ENCODE measurements around the gene PSTPIP1. TPM values are rescaled to one million over a fixed set of nuclear protein-coding genes. Genes with fewer than 3 reads are reported as not detected.
"Not testable (repeated sequence)": the region's sequence is repeated elsewhere in the genome, so short reads cannot be mapped to it uniquely, and the experiment has no call there.

The PSTPIP1 gene
- total RNA-seq = 1 to 10 TPM; 1.6 to 7.2 TPM
- long read RNA-seq = 0 reads

DNA sequence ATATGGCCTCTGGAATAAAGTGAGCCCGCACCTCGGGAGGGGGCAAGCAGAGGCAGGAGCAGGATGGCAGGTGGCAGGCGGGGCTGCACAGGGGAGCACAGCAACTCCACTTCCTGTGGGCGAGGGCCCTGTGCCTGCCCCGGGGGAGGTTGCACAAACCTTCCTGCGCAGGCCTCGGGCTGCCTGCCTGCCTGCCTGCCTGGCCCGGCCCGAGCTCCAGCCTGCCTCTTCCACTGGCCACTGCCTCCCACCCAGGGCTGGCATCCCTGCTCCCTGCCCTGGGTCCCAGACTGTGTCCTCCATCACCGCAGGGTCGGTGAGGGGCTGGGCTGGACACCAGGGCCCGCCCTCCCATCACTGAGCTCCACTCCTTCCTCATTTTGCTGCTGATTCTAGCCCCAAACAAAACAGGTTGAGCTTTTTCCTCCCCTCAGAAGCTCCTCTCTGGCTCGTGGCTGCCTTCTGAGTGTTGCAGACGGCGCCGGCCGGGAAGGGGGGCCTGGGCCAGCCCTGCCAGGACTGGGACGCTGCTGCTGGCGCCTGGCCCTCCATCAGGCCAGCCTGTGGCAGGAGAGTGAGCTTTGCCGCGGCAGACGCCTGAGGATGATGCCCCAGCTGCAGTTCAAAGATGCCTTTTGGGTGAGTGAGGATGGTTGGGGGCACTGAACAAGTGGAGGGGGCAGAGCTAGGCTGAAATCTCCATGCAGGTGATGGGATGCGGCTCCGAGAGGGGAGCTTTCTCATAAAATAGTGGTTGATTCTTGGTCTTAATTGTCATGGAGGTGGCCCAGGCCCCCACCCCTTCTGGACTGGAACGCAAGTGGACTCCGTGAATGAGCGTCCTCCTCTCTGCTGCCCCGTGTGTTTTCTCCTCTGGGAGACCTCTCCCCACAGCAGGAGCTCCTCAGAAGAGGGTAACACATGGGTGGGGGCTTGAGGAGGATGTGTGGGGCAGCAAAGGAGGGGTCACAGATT, at the start of gene PSTPIP1:
PSTPIP1 (plus strand) TSS at position 156 of the 975 bp plus-strand sequence; CDS start at position 604, 448 bp downstream.
- peak in 1 of 2 donors; percentile 50 for DNase-seq
- intact Hi-C loops (cut with DNase I, micrococcal nuclease) = no loop called here

DNA sequence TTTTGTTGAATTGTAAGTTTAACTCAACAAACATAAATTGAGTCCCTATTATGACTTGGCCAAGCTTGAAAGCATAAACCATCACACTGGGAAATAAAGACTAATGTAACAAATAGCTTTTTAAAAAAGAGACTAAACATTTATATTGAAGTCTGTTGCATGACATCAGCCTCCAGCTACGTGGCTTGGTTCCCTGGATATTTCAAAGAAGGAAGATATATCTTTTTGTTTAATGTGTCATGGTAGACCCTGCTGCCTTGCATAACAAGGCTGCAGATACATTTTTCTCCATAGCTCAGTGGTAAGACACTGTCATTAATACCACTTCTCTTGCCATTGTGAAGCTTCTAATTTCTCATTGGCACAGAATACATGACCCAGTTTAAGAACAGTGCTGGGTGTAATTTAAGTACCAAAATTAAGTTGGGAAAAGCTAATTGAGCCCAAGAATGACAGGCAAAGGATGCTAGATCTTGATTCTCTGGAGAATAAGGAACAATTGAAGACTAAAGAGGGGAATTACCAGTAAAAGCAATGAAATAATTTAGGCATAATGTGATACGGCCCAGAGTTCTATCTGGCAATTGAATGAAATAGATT, 49.3 kb upstream of the PSTPIP1 start:
- DNase-seq (no peak), ATAC-seq (no peak)
- intact Hi-C loops (cut with DNase I, micrococcal nuclease) = no loop called here

More for the DNA sequence above, at the start of gene PSTPIP1:
- ATAC-seq = peak; percentile 55

DNA sequence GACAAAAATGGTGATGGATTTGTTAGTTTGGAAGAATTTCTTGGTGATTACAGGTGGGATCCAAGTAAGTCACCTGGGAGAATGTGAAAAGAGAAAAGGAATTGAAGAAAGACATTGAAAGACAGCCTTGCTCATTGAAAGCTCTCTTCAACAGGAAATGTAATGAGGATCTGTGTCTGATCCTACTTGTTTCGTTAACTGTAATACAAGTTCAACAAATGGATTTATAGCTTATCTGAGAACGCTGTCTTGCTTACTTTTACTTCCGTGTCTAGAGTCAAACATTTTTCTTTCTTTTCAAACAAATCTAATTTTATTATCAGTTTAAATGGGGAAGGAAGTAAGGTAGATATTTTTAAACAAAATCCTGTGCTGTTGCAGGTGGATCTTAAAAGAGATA, 47.5 kb upstream of the PSTPIP1 start:
- DNase-seq (no peak), ATAC-seq (no peak)
- intact Hi-C loops (cut with DNase I, micrococcal nuclease) = no loop called here

DNA sequence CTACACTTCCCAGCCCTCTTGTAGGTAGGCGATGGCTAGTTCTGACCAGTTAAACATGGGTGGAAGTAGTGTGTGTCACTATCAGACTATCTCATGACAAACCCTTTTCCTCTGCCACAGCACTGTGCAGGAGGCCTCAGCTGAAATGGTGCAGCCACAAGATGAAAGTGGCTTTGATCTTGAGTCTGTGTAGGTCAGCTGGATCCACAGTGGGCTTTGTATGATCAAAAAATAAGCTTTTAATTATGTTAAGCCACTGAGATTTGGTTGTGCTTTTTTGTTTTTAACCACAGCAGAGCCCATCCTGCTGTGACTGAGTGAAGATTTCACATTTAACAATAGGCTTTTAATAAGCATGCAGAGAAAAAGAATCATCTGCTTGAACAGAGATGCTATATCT, 43.7 kb upstream of the PSTPIP1 start:
- DNase-seq (no peak), ATAC-seq (no peak)
- intact Hi-C loops (cut with DNase I, micrococcal nuclease) = no loop called here

DNA sequence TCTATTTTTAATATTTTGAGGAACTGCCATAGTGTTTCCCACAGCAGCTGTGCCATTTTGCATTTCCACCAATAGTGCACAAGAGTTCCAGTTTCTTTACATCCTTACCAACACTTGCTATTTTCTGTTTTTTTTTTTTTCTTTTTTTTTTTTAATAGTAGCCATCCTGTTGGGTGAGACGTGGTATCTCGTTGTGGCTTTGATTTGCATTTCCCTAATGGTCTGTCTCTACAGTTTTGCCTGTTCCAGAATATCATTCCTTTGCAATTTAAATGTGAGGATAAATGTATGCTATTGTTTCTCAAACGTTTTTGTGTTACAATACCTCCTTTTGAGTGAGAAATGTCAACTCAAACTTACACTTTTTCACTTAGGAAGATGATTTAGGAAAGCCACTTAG, 41.0 kb upstream of the PSTPIP1 start:
- ATAC-seq = no peak

DNA sequence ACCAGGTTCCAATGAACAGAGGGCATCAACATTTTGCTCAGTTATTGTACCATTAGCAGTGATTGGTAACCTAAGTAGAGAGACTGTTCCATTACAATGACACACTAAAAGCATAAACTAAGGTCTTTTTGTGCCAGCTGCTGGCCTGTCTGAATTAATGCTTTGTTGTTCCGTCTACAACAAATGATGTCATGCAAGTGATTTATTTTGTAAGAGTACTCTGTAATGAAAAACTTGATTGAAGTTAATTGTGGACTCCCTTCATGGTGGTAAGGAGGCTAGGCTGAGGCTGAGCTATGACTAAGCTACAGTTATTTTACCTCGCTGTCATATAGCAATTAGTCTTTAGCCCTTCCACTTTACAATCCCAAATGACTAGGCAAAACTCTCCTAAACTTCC, 40.2 kb upstream of the PSTPIP1 start:
- DNase-seq (no peak), ATAC-seq (peak; percentile 85)
- intact Hi-C loops (cut with DNase I, micrococcal nuclease) = no loop called here

More for the DNA sequence above, 41.0 kb upstream of the PSTPIP1 start:
- intact Hi-C loops (cut with DNase I, micrococcal nuclease) = no loop called here
- no peak for DNase-seq

DNA sequence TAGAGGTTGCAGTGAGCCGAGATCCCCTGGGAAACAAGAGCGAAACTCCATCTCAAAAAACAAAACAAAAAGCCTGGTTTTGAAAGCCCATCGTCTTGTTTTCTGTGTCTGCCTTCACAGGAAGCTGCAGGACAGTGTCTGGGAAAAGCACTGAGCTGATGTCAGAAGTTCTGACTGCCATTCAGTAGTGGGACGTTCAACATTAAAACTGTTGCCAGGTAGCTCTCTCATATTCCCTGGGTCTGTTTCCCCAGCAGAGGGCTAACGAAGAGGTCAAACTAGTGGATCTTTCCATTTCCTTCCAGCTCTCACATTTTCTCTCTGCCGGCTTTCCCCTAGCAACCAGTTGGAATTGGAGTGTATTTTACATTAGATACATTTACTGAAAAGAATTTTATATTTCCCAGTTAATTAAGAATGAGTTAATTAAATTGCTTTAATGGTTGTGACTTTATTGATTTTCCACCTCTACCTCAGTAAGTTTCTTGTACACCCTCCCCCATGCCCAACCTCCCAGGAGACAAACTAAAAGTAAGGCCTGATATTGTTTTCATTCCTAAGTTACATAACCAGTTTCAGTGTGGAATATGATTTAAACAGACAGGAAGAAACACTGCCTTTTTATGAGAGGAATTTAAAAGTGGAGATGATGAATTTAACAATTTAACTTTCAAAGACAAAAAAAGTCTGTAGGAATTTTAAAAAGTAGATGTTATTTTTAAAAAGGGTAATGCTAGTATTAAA, 33.5 kb upstream of the PSTPIP1 start:
- DNase-seq (no peak), ATAC-seq (no peak)
- intact Hi-C loops (cut with DNase I, micrococcal nuclease) = no loop called here

DNA sequence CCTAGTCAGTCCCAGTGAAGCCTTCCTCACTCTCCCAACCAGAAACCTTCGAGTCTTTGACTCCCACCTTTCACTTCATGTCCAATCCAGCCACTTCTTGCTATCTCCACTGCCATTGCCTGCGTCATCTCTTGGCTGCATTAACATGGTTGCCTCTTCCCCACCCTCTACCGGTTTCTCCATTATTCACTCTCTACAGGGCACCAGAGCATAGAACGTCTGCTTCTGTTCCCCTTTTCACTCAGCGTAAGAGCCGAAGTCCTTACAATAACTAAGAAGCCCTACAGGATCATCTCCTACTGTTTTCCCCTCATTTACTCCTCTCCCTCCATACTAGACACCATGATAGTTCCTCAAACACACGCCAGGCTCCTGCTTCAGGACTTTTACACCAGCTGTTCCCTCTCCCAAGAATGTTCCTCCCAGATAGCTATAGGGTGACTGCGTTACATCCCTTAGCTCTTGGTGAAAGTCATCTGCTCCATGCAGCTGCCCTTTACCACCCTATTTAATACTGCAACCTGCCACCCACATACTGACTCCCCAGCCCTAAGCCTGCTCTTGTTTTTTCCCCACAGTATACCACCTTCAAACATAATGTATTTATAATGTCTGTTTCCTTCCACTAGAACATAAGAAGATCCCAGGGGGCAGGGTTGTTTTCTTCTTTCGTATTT, 32.5 kb upstream of the PSTPIP1 start:
- ATAC-seq (no peak), DNase-seq (no peak)
- intact Hi-C loops (cut with DNase I, micrococcal nuclease) = no loop called here

DNA sequence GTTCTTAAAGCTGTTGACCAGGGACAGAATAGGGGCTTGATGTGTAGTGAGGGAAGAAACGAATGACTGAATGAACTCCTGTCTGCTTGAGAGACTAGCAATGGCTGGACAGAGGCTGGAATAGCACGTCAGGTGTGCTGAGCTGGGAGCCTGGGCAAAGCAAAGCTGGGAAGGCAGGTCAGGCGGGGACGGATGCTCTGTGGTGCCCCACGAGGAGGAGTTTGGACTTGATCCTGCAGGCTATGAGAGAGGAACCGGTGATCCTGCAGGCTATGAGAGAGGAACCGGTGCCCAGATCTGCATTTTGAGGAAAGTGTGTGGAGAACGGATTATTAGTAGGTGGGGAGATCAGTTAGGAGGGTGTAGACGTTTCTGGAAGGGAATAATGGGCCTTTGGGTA, 31.3 kb upstream of the PSTPIP1 start:
- intact Hi-C loops (cut with DNase I, micrococcal nuclease) = no loop called here
- no peak for ATAC-seq
- DNase-seq = no peak

DNA sequence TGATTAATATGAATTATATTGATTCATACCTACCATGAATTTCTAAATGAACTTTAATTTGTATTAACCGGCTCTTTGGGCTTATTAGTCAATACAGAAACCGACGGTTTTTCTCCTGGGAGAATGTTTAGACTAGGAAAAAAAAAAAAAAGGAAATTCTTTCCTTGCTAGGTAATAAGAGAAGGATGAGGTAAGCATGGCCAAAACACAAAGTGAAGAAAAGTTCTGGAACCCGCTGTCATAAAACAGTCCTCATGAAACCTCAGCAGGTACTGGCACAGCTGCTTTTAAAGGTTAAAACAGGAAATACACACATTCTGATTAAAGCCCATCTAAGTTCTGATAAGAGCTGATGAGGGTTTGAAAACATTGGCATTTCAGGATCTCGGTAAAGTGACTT, 30.8 kb upstream of the PSTPIP1 start:
- no peak for ATAC-seq
- intact Hi-C loops (cut with DNase I, micrococcal nuclease) = no loop called here
- DNase-seq = no peak

DNA sequence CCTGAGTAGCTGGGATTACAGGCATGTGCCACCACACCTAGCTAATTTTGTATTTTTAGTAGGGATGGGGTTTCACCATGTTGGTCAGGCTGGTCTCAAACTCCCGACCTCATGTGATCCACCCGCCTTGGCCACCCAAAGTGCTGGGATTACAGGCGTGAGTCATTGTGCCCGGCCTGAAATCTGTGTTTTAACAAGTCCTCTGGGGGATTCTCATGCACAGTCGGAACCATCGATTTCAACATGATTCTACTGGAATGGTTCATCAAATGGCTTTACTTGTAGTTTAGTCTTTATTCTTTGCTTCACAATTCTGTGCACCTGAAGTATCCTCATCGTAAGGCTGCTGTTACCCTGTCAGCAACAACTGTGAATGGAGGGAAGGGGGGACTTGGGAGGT, 28.9 kb upstream of the PSTPIP1 start:
- DNase-seq; intact Hi-C loops (cut with DNase I, micrococcal nuclease); ATAC-seq: not testable (repeated sequence)

DNA sequence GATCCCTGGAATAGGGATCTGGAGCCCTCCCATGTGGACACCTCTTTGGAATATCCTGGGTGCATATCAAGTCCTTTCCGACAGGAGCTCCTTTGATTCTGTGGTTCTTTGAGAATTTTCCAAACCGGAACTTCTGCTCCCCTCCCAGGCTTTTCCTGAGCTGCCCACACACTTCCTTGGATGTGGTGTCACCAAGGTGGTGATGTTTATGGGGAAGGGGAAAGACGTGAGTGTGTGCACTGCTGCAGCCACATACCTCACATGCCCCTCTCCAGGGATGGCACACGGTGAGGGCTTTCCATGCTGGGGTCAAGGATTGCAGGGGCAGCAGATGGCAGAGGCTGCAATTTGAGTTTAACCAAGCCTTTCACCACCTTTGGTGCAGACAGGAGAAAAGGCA, 27.9 kb upstream of the PSTPIP1 start:
- intact Hi-C loops (cut with DNase I, micrococcal nuclease) = no loop called here
- DNase-seq (no peak), ATAC-seq (no peak)

DNA sequence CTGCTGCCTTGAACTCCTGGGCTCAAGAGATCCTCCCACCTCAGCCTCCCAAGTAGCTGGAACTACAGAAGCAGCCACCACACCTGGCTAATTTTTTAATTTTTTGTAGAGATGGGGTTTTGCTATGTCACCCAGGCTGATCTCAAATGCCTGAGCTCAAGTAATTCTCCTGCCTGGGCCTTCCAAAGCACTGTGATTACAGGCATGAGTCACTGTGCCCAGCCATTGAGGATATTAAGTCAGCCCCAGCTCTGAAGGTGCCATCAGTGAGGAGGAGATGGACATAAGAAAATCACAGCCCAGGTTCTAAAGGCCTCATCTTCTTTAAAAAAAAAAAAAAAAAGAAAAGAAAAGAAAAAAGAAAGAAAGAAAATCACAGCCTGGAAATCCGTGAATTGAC, 26.6 kb upstream of the PSTPIP1 start:
- DNase-seq (no peak), ATAC-seq (no peak)
- intact Hi-C loops (cut with DNase I, micrococcal nuclease) = no loop called here

DNA sequence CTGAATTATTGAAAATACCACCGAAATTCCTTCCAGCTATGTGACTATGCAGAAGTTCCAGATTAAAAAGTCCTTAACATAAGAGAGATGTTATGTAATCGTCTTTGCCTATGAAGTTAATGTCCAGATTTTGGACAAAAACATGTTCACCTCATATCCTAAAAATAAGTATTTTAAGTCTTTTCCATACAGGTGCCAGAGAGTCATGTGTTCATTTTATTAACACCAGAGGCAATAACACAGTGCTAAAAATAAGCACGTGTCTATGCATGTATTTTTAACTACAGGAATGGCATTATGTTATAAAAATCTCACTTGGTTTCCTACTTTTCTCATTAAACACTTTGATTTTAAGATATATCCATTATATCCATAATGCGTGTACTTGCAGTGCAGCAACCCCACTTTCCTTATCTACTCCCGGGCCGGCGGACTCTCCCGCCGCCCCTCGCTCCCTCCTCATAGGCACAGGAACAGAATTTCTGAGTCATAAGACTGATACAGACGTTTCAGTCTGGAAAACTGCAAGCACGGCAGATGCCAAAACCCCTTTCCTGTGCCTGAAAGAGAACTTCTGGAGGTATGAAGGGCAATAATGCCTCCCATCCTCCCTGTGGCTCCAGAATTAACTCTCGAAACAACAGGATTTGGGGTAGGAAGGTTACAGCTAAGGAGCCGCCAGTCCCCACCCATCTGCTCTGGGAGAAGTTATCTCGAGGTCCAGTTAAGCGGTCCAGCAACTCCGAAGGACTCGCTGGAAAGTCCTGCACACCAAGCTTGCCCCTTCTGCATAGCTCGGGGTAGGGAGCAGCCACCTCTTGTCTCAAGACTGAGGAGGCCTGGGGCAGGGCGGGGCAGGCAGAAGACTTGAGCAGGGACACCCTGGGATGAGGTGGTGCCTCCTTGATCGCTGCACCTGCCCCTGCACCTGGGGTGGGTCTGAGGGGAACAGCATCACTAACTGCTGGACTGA, 22.3 kb upstream of the PSTPIP1 start:
- DNase-seq = no peak
- intact Hi-C loops (cut with DNase I, micrococcal nuclease) = no loop called here

DNA sequence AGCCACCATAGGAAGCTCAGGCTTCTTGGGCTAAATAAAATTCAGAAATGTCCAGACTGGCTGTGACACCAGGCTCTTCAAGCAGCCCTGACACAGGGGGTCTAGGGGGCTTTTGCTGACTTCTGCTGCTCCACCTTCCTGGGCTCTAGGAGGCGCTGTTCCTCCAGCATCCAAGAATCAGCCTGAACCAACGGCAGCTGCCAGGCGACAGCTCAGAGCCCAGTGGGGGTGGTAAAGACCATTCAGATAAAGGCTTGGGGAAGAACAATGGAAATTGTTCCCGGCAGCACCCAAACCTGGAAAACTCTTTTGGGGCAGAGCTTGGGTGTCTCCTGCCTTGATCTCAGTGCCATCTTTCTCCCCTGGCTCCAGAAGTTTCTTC, 21.6 kb upstream of the PSTPIP1 start:
- intact Hi-C loops (cut with DNase I, micrococcal nuclease) = no loop called here
- DNase-seq (peak in 1 of 2 donors; percentile 41), ATAC-seq (no peak)

More for the DNA sequence above, 22.3 kb upstream of the PSTPIP1 start:
- ATAC-seq = no peak

DNA sequence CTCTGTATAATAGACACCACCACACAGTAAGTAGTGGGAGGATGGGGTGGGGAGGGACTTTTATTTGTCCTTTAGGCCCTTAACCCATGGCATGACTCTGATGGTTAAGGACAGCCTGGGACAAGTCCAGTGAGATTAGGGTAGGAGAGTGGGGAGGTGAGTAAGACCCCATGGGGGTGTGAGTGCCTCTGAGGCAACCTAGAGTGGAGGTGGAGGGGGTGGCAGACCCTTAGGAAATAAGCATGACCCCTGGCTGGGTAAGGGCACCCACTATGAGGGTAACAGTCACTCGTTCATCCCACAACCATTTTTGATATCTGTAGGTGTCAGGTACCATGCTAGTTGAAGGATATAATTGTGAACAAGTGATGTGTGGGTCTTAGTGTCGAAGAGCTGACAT, 21.0 kb upstream of the PSTPIP1 start:
- no peak for ATAC-seq
- no peak for DNase-seq
- intact Hi-C loops (cut with DNase I, micrococcal nuclease) = no loop called here

DNA sequence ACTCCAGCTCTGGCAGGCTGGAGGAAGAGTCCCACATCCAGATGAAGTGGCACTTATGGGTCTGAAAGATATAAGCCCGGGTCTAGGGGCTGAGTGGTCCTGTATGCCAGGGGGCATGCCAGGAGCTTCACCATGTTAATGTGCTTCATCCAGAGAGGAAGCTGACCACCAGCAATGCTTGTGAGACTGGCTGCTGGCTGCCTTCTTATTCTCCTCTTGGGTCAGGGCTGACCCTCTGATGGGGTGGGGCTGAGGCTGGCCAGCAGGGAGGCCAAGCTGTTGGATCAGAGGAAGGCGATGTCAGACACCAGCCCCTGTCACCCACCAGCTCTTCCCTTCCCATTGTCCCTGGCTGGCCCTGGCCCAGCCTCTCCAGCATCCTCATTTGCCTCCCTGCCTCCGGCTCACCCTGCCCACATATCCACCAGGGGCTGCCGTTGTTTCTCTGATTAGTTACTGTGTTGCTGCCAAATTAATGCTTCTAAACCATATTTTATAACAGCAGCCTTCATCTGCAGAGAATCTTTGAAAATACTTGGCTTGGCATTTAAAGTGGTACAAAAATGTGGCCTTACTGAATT, 20.4 kb upstream of the PSTPIP1 start:
- intact Hi-C loops (cut with DNase I, micrococcal nuclease) = no loop called here
- ATAC-seq (no peak), DNase-seq (no peak)

DNA sequence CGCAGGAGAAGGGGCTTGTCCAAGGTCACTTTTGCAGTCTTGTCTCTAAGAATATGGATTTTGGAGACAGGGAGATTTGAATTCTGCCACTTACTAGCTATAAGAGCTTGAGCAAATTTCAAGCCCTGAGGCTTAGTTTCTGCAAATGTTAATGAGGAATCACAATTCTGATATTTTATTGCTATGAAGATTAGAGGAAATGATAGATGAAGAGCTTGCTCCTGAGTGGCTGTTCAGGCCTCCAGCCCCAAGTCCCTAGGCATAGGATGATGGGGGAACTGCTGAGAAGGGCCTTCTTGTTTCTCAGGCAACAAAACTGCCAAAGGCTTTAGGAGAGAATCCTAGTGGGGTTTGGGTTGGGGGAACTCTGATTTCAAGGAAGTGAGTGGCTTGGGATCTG, 18.8 kb upstream of the PSTPIP1 start:
- no peak for DNase-seq
- intact Hi-C loops (cut with DNase I, micrococcal nuclease) = no loop called here
- ATAC-seq = no peak
